ENCODE data around the gene OR5B17.
A peak's percentile ranks its signal among the peaks of the same experiment; 100 is the strongest.
"Not testable (repeated sequence)": the region's sequence is repeated elsewhere in the genome, so short reads cannot be mapped to it uniquely, and the experiment has no call there.

OR5B17 gene

GRCh38 chr11:58358969-58359368 is at the start of gene OR5B17:
TSS of gene OR5B17 (minus strand) at chr11:58359069. CDS start at chr11:58359069, 0 bp downstream.
- no peak for DNase-seq (ENCODE audit: low spot score)

- no peak for DNase-seq (ENCODE audit: low spot score)
These were observed 47.9 kb upstream of the OR5B17 start, which contains the start of gene OR5B3 for GRCh38 chr11:58406774-58407173. TSS of gene OR5B3 (minus strand) at chr11:58406874. CDS start at chr11:58403409, 3,465 bp downstream.

- not testable (repeated sequence) for DNase-seq (ENCODE audit: low spot score)
These were observed 40.8 kb upstream of the OR5B17 start for GRCh38 chr11:58399622-58400021.

- no peak for DNase-seq (ENCODE audit: low spot score)
These were observed 36.7 kb upstream of the OR5B17 start for GRCh38 chr11:58395581-58395980.

GRCh38 chr11:58394195-58394594 is 35.3 kb upstream of the OR5B17 start:
- peak; percentile 70 for DNase-seq (ENCODE audit: low spot score)

- DNase-seq (ENCODE audit: low spot score) = no peak
These were observed 33.9 kb upstream of the OR5B17 start for GRCh38 chr11:58392746-58393145.

- DNase-seq (ENCODE audit: low spot score) = no peak
These were observed 33.0 kb upstream of the OR5B17 start for GRCh38 chr11:58391879-58392278.

- no peak for DNase-seq (ENCODE audit: low spot score)
These were observed 31.7 kb upstream of the OR5B17 start for GRCh38 chr11:58390551-58391063.

- no peak for DNase-seq (ENCODE audit: low spot score)
These were observed 4.1 kb downstream of the OR5B17 start for GRCh38 chr11:58354727-58355126.

- no peak for DNase-seq (ENCODE audit: low spot score)
These were observed 13.7 kb downstream of the OR5B17 start for GRCh38 chr11:58345204-58345603.

- DNase-seq (ENCODE audit: low spot score) = peak; percentile 68
These were observed 24.2 kb downstream of the OR5B17 start for GRCh38 chr11:58334708-58335107.

- DNase-seq (ENCODE audit: low spot score) = peak; percentile 19
These were observed 28.0 kb downstream of the OR5B17 start for GRCh38 chr11:58330861-58331260.

- DNase-seq (ENCODE audit: low spot score) = peak; percentile 45
These were observed 40.3 kb downstream of the OR5B17 start for GRCh38 chr11:58318532-58318931.

GRCh38 chr11:58316142-58316541 is 42.7 kb downstream of the OR5B17 start:
- DNase-seq (ENCODE audit: low spot score) = peak; percentile 17
